Measurements from ENCODE around the gene IDS. TPM values are rescaled to one million over a fixed set of nuclear protein-coding genes. Genes with fewer than 3 reads are reported as not detected.
"Not testable (repeated sequence)": the region's sequence is repeated elsewhere in the genome, so short reads cannot be mapped to it uniquely, and the experiment has no call there.

Gene IDS, protein sequence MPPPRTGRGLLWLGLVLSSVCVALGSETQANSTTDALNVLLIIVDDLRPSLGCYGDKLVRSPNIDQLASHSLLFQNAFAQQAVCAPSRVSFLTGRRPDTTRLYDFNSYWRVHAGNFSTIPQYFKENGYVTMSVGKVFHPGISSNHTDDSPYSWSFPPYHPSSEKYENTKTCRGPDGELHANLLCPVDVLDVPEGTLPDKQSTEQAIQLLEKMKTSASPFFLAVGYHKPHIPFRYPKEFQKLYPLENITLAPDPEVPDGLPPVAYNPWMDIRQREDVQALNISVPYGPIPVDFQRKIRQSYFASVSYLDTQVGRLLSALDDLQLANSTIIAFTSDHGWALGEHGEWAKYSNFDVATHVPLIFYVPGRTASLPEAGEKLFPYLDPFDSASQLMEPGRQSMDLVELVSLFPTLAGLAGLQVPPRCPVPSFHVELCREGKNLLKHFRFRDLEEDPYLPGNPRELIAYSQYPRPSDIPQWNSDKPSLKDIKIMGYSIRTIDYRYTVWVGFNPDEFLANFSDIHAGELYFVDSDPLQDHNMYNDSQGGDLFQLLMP
- total RNA-seq (100 to 1,000 TPM; 113 to 120 TPM), polyA plus RNA-seq (ENCODE audit: insufficient read length in 6 of 6) (10 to 100 TPM; 30.1 to 39.9 (median 34.4) TPM)
- long read RNA-seq, donor 1, full-length matches to known transcripts = 11 of 11 reads
- long read RNA-seq, donor 1, partial matches to known transcripts = 0 of 11 reads
- long read RNA-seq, donor 1, other reads (novel, unspliced or antisense) = 0 of 11 reads
- long read RNA-seq, donor 2, full-length matches to known transcripts = 8 of 8 reads
- long read RNA-seq, donor 2, partial matches to known transcripts = 0 of 8 reads
- long read RNA-seq, donor 2, other reads (novel, unspliced or antisense) = 0 of 8 reads
- long read RNA-seq, donor 3, full-length matches to known transcripts = 3 of 3 reads
- long read RNA-seq, donor 3, partial matches to known transcripts = 0 of 3 reads
- long read RNA-seq, donor 3, other reads (novel, unspliced or antisense) = 0 of 3 reads
- long read RNA-seq, donor 4, full-length matches to known transcripts = 22 of 35 reads
- long read RNA-seq, donor 4, partial matches to known transcripts = 2 of 35 reads
- long read RNA-seq, donor 4, other reads (novel, unspliced or antisense) = 11 of 35 reads
- long read RNA-seq, donor 5, full-length matches to known transcripts = 11 of 11 reads
- long read RNA-seq, donor 5, partial matches to known transcripts = 0 of 11 reads
- long read RNA-seq, donor 5, other reads (novel, unspliced or antisense) = 0 of 11 reads
- long read RNA-seq, donor 6, full-length matches to known transcripts = 4 of 4 reads
- long read RNA-seq, donor 6, partial matches to known transcripts = 0 of 4 reads
- long read RNA-seq, donor 6, other reads (novel, unspliced or antisense) = 0 of 4 reads
- long read RNA-seq, donor 7, full-length matches to known transcripts = 2 of 2 reads
- long read RNA-seq, donor 7, partial matches to known transcripts = 0 of 2 reads
- long read RNA-seq, donor 7, other reads (novel, unspliced or antisense) = 0 of 2 reads
- long read RNA-seq, donor 8, full-length matches to known transcripts = 11 of 11 reads
- long read RNA-seq, donor 8, partial matches to known transcripts = 0 of 11 reads
- long read RNA-seq, donor 8, other reads (novel, unspliced or antisense) = 0 of 11 reads
- long read RNA-seq, donor 9 = 0 reads
- long read RNA-seq, donor 10, full-length matches to known transcripts = 14 of 23 reads
- long read RNA-seq, donor 10, partial matches to known transcripts = 0 of 23 reads
- long read RNA-seq, donor 10, other reads (novel, unspliced or antisense) = 9 of 23 reads
- long read RNA-seq, donor 11, full-length matches to known transcripts = 83 of 90 reads
- long read RNA-seq, donor 11, partial matches to known transcripts = 7 of 90 reads
- long read RNA-seq, donor 11, other reads (novel, unspliced or antisense) = 0 of 90 reads
- long read RNA-seq, donor 12, full-length matches to known transcripts = 8 of 8 reads
- long read RNA-seq, donor 12, partial matches to known transcripts = 0 of 8 reads
- long read RNA-seq, donor 12, other reads (novel, unspliced or antisense) = 0 of 8 reads

- H3K27me3 ChIP-seq = no peaks in the 10 kb centered on the region
- DNase-seq (peak; percentile 74 to 96 (median 92)), ATAC-seq (peak; percentile 97)
- H3K9me3 ChIP-seq = no peaks in the 10 kb centered on the region
- intact Hi-C loops (cut with DNase I) = no loop called here
- peak within 1 kb of the TSS; percentile 30 to 54 for H3K4me3 ChIP-seq
- H3K36me3 ChIP-seq = peaks cover 0 to 23% of the 10 kb centered on the region in 2 donors
- H3K4me1 ChIP-seq = peaks cover 0 to 6% of the 10 kb centered on the region in 2 donors
- TF ChIP-seq CTCF (IDR thresholded peaks at IDR 0.05) = no peak
- H3K27ac ChIP-seq = peak within 1 kb of the TSS; percentile 67 to 98
Observed at GRCh38 chrX:149504915-149505651, at the start of gene IDS. Gene IDS (minus strand): TSS chrX:149505306. CDS start chrX:149505137, 169 bp downstream.

DNA sequence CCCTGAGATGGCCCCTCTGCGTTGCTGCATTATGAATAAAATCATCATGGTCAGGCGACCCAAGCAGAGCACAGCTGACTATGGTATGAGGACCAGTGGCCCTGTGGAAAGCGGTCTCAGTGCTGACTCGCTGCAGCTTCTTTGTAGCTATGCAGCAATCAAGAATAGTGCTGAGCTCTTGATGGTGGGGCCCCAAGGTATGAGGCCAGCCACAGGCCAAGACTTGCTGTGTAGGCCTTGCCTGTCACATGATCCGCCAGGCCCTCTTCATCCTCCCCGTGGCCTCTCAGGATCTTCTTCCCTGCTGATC lies 46.8 kb upstream of the IDS start:
- H3K9me3 ChIP-seq; H3K27me3 ChIP-seq; intact Hi-C loops (cut with DNase I); ATAC-seq; H3K4me1 ChIP-seq; H3K4me3 ChIP-seq; H3K27ac ChIP-seq; H3K36me3 ChIP-seq; DNase-seq: not testable (repeated sequence)

- H3K4me3 ChIP-seq; H3K9me3 ChIP-seq; H3K27me3 ChIP-seq; intact Hi-C loops (cut with DNase I); DNase-seq; H3K36me3 ChIP-seq; ATAC-seq; H3K27ac ChIP-seq; H3K4me1 ChIP-seq: not testable (repeated sequence)
Observed at GRCh38 chrX:149551245-149551938, 46.3 kb upstream of the IDS start.

- H3K27ac ChIP-seq; H3K4me1 ChIP-seq; intact Hi-C loops (cut with DNase I); H3K36me3 ChIP-seq; H3K4me3 ChIP-seq; H3K9me3 ChIP-seq; H3K27me3 ChIP-seq; DNase-seq; ATAC-seq: not testable (repeated sequence)
Observed at GRCh38 chrX:149550454-149550853, 45.3 kb upstream of the IDS start.

DNA sequence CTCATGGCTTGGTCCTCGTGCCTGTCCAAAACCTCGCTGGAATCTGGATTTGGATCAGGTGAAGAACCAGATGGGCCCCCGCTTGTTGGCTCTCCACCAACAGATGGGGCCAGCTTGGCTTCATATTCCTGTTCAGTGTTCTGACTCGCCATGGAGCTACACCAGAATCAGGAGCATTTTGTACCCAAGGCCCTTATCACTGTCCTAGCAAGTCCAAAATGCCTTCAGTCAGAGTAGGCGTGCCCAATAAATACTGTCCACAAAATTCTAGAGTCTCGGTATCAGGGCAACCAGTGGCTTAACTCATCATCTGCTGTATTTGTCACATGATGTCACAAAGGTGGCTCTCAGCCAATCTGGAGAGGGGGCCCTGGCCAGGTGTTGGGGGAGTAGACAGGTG lies 44.6 kb upstream of the IDS start, which contains the start of gene HSFX3:
Gene HSFX3 (minus strand): TSS at position 224 of the 400 bp plus-strand sequence. CDS start 72 bp downstream, at position 152.
- ATAC-seq; intact Hi-C loops (cut with DNase I); H3K4me1 ChIP-seq; H3K9me3 ChIP-seq; H3K4me3 ChIP-seq; DNase-seq; H3K27ac ChIP-seq; H3K36me3 ChIP-seq; H3K27me3 ChIP-seq: not testable (repeated sequence)

- H3K4me3 ChIP-seq; DNase-seq; intact Hi-C loops (cut with DNase I); H3K4me1 ChIP-seq; H3K27me3 ChIP-seq; ATAC-seq; H3K27ac ChIP-seq; H3K9me3 ChIP-seq; H3K36me3 ChIP-seq: not testable (repeated sequence)
Observed at GRCh38 chrX:149547782-149548181, 42.7 kb upstream of the IDS start.

GRCh38 chrX:149546962-149547361 lies 41.9 kb upstream of the IDS start:
- H3K4me3 ChIP-seq; H3K27me3 ChIP-seq; intact Hi-C loops (cut with DNase I); DNase-seq; H3K36me3 ChIP-seq; ATAC-seq; H3K4me1 ChIP-seq; H3K27ac ChIP-seq; H3K9me3 ChIP-seq: not testable (repeated sequence)

GRCh38 chrX:149545545-149546543 lies 40.7 kb upstream of the IDS start:
- H3K27me3 ChIP-seq; intact Hi-C loops (cut with DNase I); H3K9me3 ChIP-seq; H3K4me3 ChIP-seq; H3K36me3 ChIP-seq; ATAC-seq; H3K4me1 ChIP-seq; DNase-seq; H3K27ac ChIP-seq: not testable (repeated sequence)

Measured in left lung (tissue), 14 donors.